GM20431 (cell line): ENCODE measurements around the gene PKN1.
"Not testable (repeated sequence)": the region's sequence is repeated elsewhere in the genome, so short reads cannot be mapped to it uniquely, and the experiment has no call there.

Source experiments
- in situ Hi-C: fragments of 300-500 bp; cut with MseI, MboI; formaldehyde crosslinking; loops from one replicate; pipeline ENCODE4 v1.15.0; 2020; ENCODE audit warnings: low sequenced_read_pairs; ENCODE audit not compliant: unreplicated experiment

PKN1 gene

GRCh38 chr19:14452303-14452702 is 19.2 kb downstream of the PKN1 start:
- in situ Hi-C loops: not testable (repeated sequence)

DNA sequence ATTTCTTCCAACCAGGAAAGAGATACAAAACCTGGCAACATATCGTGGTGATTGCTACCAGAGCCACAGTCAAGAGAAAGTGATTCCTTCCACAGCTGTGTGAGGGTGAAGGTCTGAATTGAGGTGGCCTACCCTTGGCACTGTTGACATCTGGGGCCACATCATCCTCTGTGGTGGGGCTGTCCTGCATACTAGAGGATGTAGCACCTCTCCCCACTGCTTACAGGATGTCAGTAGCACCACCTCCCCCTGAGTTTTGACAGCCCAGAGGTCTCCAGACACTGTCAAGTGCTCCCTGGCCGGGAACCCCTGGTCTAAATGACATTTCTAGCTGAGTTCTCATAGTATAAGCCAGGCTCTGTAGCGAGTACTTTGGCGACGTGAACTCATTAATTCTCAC is 26.6 kb downstream of the PKN1 start:
- in situ Hi-C loops: no loop called here

DNA sequence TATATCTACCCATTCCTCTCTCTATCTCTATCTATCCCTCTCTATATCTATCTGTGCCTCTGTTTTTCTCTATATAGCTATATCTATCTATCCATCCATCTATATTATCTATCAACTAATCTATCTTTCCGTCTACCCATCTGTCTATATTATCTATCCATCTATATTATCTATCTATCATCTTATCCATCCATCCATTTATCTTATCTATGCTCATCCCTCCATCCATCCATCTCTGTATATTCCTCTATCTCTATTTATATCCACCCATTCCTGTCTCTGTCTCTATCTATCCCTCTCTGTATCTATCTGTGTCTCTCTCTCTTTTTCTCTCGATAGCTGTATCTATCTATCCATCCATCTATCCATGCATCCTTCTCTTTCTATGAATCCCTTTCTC is 27.8 kb downstream of the PKN1 start:
- in situ Hi-C loops: no loop called here

DNA sequence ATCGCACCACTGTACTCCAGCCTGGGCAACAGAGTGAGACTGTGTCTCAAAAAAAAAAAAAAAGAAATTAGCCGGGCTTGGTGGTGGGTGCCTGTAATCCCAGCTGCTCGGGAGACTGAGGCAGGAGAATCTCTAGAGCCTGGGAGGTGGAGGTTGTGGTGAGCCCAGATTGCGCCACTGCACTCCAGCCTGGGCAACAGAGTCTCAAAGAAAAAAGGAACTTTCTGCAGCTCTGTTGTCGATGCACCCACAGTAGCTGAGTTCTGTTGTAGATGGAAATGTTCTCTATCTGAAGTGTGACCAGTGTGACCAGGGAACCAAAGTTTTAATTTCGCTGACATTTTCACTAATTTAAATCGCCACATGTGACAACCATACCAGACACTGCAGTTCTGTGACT is 29.3 kb downstream of the PKN1 start:
- in situ Hi-C loops: not testable (repeated sequence)

- in situ Hi-C loops: no loop called here
Observed at GRCh38 chr19:14463747-14464146, 30.6 kb downstream of the PKN1 start.

- in situ Hi-C loops: no loop called here
Observed at GRCh38 chr19:14467391-14467790, 34.3 kb downstream of the PKN1 start.

DNA sequence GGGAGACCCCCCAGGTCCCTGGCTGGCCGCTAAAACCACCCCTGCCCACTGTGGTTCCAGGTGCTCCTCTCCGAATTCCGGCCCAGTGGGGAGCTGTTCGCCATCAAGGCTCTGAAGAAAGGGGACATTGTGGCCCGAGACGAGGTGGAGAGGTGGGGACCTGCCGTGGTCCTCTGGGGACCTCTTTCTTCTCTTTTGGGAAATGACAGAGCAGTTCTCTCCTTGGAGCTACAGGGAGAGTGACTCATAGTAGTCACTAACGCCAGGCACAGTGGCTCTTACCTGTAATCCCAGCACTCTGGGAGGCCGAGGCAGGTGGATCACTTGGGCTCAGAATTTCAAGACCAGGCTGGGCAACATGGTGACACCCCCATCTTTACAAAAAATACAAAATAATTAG is 34.7 kb downstream of the PKN1 start:
- in situ Hi-C loops: no loop called here

- in situ Hi-C loops: no loop called here
Observed at GRCh38 chr19:14470031-14470876, 37.1 kb downstream of the PKN1 start.

DNA sequence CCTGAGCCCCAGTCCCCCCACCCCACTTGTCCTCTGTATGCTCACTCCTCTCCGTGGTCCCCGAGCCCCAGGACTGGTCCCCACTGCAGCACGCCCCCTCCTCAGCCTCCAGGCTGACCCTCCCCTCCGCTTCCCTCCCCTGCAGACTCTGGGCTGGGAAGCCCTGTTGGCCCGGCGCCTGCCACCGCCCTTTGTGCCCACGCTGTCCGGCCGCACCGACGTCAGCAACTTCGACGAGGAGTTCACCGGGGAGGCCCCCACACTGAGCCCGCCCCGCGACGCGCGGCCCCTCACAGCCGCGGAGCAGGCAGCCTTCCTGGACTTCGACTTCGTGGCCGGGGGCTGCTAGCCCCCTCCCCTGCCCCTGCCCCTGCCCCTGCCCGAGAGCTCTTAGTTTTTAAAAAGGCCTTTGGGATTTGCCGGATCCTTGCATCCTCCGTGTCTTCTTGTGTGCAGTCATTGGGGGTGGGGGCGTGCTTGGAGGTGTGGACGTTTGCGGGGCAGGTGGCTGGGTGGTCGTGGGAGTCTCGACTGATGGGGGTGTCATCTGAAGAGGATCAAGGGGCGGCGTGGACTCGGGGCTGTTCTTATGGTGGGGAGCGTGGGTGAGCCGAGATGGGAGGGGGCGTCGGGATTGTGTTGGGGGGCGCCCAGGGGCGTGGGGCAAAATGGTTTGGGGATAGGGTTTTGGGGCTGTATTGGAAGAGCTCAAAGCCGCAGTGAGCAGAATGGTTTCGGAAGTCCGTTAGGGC is 38.5 kb downstream of the PKN1 start:
- in situ Hi-C loops: no loop called here

DNA sequence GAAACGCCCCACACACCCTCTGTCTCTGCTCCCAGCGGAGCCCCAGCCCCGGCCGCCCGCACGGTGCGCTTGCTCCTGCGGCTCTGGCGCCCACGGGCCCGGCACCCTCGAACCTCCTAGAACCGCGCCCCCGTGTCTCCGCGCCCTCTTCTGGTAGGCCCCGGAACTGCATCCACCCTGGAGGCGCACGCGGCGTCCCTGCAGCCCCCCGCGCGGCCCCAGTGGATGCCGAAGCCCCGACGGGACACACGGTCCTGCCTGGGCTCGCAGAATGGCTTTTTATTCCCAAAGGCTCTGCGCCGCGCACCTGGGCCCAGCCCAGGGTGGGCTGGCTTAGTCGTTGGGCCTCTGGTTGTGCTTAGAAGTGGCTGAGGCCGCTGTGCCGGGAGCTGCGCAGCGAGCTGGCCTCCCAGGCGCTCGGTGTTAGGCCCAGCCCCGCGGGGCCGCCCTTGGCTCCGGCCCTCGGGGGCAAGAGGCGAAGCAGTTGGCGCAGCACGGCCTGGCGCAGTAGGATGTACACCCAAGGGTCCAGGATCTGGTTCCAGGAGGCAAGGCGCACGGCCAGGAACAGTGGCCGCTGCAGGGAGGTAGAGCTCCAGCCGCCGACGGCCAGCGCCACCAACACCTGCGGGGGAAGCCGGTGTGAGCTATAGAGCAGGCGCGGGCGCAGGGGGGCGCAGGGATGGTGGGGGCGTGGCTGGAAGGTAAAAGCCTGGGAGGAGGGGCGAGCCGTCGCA is 39.3 kb downstream of the PKN1 start:
- in situ Hi-C loops: no loop called here

DNA sequence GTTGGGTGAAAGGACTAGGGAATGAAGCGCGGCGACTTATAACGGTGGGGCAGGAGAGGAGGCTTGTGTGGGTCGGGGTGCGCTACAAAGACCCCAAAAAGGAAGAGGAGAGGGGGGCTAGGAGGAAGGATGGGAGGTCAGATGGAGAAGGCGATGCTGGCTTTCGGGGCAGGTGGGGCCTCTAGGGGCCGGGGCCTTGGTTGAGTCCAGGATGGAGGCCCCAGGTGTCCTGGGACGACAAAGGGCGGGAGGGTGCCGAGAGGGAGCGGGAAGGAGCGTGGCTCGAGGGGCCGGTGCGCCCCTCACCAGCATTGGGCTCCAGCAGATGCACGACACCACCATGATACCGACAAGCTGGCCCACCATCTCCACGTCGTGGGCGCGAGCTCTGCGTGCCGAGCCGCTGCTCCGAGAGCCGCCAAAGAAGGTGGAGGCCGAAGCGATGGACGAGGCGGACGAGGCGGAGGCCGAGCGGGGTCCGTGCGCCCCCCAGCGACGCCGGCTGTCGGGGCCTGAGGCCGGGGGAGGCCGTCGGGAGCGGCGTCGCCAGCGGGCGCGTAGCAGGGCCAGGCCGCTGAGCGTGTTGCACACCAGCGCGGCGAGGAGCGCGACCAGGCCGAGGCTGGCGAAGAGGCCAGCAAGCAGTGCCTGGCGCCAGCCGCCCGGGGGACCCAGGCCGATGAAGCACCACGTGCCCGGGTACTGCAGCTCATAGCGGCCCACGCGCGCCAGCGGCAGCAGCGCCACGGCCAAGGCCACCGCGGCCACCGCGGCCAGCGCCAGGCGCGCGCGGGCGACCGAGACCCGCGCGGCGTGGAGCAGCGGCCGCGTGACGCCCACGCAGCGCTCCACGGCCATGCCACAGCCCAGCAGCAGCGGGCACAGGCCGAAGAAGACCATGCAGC is 40.2 kb downstream of the PKN1 start:
- in situ Hi-C loops: no loop called here

DNA sequence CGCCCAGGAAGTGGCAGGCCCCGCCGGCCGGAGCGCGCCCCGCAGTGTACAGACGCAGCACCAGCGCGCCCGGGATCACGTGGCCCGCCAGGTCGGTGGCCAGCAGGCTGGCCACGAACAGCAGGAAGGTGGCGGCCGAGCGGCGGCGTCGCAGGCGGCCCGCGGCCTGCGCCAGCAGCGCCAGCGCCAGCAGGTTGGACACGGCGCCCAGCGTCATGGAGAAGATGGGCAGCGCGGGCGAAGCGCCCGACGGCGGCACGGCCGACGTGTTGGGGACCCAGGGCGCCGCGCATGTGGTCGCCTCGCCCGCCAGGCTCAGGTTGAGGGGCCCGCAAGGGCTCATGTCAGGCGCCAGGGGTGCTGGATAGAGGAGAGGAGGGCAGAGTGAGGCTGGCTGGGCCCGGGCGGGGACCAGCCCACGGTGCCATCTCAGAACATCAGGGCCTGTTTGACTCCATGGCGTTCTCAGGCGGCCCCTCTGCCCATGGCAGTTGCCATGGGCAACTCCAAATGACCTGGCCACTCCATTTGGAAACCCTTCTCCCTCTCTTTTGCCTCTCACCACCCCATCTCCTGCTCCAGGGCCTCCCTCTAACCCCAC is 41.0 kb downstream of the PKN1 start:
- in situ Hi-C loops: no loop called here

DNA sequence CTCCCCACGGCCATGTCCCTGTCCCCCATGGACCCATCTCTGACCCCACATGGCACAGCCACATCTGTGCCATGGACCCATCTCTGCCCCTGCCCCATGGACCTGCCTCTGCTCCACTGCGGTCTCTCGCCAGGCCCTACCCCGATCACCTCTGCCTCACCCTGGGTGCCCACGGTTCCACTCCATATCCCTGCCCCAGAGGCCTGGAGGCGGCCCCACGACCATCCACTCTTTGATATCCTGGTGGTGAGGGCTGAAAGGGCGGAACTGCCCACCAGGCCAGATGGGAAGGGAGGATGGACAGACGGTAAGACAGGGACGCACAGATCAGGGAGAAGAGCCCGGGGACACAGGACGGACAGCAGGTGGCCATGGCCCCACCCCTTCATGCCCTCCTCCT is 41.7 kb downstream of the PKN1 start:
- in situ Hi-C loops: no loop called here

- in situ Hi-C loops: no loop called here
Observed at GRCh38 chr19:14475251-14476073, 42.4 kb downstream of the PKN1 start, which contains the start of gene PTGER1. Gene PTGER1, minus strand, starts transcription at chr19:14475354. Its CDS starts 1,034 bp downstream, at chr19:14474320.

- in situ Hi-C loops: no loop called here
Observed at GRCh38 chr19:14476327-14476672, 43.2 kb downstream of the PKN1 start.

GRCh38 chr19:14476673-14477401 is 43.7 kb downstream of the PKN1 start:
- in situ Hi-C loops: no loop called here

DNA sequence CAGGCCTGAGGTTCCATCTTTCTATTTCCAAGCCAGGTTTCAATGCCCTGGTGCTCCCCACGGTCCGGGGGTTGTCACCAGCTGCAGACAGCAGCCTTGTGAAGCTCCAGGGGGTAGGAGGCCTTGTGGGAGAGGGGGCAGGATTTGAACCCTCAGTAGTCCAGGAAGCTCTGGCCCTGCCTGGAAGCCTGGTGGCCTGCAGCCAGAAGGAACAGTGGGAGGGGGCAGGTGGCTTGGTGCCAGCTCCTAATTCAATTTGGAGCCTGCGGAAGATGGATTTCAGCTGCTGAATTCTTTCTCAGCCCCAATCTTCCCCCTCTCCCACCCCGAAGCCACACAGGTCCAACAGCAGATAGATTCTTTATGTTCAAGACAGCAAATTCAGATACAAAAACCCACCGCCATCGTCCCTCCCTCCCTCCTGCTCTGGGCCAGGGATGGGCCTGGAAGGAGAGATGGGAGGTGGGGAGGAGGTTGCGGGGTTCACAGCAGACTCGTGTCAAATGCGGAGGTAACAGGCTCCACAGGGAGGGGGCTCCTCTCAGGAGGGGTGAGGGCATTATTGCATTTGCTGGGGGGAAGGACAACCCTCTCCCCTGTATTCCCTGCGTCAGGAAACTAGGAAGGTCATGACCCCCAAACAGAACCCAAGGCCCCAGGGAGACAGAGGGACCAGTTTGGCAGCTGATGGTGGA is 44.5 kb downstream of the PKN1 start:
- in situ Hi-C loops: no loop called here
